Gastroesophageal sphincter (tissue), 3 donors: ENCODE data around the gene BCDIN3D.

Experiments
- POLR2A ChIP-seq, 2 donors: fragments of 450-650 bp; IDR thresholded peaks; one replicate each; pipeline ENCODE4 v1.6.1; 2017; ENCODE audit warnings: antibody characterized with exemption in 2 of 2, mild to moderate bottlenecking in 2 of 2, moderate library complexity in 1 of 2
- POLR2AphosphoS5 ChIP-seq: sonication (generic); formaldehyde crosslinking; IDR thresholded peaks from one replicate; pipeline ENCODE4 v1.6.1; 2017; ENCODE audit warnings: antibody characterized with exemption
- TF ChIP-seq, protein P1 (sequence below), 4 experiments: fragments of 200-600 bp in 2 of 4; fragments of 450-650 bp in 2 of 4; sonication (generic) in 1 of 4; IDR thresholded peaks; one replicate each; pipeline ENCODE4 v1.5.1; 2017 to 2019; ENCODE audit warnings: antibody characterized with exemption in 4 of 4, mild to moderate bottlenecking in 2 of 4, moderate library complexity in 2 of 4

DNA sequence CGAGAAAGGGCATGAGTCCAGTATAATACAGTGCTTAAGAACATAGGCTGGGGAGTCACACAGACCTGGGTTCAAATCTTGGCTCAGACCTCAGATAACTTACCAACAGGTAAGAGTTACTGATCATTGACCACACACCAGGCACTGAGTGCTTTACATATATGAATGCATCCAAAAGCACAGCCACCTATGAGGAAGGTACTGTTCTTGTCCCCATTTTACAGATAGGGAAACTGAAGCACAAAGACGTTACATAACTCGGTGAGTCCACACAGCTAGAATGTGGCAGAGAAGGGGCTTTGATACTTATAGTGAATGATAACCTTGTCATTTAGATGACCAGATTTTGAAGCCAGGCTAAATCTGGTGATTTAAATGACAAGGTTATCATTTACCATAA lies 33.2 kb upstream of the BCDIN3D start:
- TF ChIP-seq POLR2A (IDR thresholded peaks at IDR 0.05), result no peak
- TF ChIP-seq, protein P1, sequence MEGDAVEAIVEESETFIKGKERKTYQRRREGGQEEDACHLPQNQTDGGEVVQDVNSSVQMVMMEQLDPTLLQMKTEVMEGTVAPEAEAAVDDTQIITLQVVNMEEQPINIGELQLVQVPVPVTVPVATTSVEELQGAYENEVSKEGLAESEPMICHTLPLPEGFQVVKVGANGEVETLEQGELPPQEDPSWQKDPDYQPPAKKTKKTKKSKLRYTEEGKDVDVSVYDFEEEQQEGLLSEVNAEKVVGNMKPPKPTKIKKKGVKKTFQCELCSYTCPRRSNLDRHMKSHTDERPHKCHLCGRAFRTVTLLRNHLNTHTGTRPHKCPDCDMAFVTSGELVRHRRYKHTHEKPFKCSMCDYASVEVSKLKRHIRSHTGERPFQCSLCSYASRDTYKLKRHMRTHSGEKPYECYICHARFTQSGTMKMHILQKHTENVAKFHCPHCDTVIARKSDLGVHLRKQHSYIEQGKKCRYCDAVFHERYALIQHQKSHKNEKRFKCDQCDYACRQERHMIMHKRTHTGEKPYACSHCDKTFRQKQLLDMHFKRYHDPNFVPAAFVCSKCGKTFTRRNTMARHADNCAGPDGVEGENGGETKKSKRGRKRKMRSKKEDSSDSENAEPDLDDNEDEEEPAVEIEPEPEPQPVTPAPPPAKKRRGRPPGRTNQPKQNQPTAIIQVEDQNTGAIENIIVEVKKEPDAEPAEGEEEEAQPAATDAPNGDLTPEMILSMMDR (IDR thresholded peaks at IDR 0.05), result no peak
- no peak for TF ChIP-seq POLR2AphosphoS5
